CD4-positive, alpha-beta T cell treated with Interleukin-2 at 100 ng/mL for 4 hours (primary cell): ENCODE measurements around the gene ZNF285.
"Not testable (repeated sequence)": the region's sequence is repeated elsewhere in the genome, so short reads cannot be mapped to it uniquely, and the experiment has no call there.

Experiments used
- DNase-seq: peaks from one replicate; pipeline ENCODE4 v3.0.0-alpha.2; 2020; ENCODE audit warnings: low spot score

ZNF285 gene

DNA sequence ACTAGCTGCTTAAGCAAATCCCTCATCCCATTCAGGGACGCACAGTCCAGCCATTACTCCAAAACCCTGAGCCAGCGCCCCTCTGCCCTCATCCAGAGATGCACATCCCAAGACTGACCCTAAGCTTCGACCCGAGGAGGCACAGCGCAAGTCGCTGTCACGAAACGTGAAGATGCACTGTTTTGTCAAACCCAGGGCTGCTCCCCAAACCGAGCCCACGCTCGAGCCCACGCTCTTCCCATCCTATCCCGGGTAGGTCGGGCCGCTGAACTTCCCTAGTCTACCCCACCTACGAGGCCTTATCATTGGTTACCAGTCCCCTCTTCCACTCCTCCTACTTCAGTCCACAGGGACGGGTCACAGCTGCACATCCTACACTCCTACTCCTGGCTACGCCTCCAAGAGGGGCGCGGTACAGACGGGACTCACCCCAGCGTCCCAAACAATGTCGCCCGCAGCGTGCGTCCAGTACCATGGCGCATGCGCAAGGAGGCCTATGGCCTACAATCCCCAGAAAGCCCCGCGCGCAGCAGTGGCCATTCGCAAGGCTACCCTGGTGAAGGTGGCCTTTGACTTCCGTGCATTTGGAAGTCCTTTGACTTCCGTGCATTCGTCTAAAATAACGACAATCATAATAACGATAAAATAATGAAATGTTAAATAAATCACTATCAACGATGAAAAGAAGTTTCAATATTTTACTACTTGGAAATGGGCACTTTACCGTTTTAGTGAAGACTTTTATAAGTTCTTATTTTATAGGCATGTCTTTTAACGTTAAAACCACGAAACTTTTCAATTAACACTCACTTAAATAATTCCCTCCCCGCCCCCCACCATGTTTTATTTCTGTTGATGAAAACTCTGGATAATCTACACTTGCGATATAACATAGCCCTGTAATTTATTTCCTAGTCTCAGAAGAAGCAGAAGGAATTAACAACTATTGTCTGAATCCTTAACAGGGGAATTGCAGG, at the start of gene ZNF285:
Gene ZNF285 (minus strand): TSS at position 470 of the 977 bp plus-strand sequence. CDS start 4,395 bp downstream, outside the sequence.
- peak; percentile 72 for DNase-seq

DNA sequence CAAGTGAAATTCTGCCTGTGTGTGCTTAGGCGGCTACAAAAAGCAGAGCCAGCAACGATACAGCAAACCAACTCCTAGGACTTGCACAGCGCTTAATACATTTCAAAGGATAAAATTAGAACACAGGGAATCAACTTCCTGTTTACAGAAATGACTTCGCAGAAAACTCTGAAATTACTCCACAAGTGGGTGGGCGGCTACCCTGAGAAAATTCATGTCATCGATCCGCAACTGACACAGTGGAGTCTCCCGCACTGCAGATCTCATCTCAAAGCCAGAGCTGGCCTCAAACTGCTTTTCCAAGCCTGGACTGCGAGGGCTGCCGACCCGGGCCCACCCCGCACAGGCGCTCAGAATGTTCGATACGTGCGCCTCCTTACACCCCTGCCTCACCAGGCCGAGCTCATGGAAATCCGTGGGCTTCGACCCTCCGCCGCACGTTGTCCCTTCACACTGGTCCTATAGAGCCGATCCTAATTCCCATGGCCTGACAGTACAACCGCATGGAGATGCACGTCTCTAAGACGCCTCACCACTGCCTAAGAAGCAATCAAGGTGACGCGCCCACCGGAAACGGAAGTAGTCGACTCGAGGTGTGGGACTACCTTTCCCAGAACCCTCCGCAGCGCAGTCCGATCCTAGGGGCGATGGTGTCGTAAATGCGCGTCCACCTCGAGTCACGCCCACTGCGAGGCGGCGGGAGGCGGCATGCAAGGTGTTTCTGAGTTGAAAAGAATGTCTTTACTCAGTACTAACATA, 46.7 kb upstream of the ZNF285 start, which contains the start of gene ZNF229:
Gene ZNF229 (minus strand): TSS at position 557 of the 759 bp plus-strand sequence. CDS start 5,625 bp downstream, outside the sequence.
- peak; percentile 56 for DNase-seq

DNA sequence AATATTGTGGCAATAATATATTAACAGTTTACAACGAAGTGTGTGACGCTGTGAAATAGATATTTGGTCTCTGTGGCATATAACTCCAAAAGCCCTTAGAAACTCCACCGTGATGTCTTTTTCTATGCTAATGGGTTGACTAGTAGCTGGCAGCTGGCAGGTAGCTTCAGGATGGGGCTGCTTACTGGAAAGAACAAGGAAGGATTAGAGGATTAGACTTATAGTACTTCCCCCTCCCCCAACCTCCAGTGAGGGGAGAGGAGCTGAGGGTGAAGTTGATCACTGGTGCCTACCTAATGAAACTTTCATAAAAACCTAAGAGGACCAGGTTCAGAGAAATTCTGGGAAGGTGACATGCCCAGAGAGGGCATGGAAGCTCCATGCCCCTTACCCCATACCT, 37.0 kb upstream of the ZNF285 start:
- no peak for DNase-seq

DNA sequence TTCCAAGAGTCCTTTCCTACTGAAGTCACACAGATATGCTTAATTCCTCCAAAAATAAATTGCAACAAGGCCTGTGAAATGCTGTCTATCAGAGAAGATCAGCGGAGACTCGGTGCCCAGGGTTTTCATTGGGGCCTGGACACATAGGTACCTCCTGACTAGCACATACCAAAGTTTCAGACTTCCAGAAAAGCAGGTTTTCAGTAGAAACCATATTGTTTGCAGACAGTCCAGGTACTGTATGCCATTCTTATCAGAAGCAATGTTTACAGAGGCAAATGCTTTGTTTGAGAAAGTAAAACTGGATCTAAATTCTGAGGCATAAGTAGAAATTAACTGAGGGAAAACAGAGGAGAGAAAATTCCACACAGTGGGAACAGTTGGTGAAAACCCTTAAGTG, 34.0 kb upstream of the ZNF285 start:
- no peak for DNase-seq

DNA sequence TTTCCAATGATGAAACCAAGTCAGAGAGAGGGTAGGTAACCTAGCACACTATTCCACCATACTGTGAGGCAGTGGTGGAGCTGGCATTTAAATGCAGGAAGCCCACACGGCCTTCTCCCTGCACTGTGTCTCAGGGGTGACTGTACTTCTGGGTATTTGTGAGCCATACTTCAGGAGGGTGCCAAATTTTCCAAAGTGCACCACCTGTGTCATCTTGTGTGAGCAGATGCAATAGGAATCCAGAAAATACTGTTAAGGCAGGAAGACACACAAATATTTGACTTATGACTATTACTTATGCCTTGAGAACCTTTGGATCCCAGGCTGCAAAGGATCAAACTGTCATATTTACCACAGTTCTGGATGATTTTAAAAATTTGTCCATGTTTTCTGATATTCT, 29.5 kb upstream of the ZNF285 start:
- DNase-seq, result no peak

DNA sequence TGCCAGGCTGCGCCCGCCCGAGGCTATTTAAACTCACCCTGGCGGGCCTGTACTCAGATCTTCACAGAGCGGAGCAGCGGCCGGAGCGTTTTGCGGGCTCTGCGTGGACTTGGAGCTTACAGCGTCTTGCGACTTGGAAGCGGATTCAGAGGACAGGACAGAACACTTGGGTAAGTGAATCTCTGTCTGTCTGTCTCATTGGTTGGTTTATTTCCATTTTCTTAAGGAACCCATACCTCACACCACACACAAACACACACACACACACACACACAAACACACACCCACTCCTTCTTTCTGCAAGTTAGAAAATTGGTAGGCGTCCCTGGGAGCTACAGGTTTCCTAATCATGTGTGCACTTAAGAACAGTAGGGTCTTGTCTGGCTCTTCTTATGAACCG, 14.1 kb upstream of the ZNF285 start:
- DNase-seq, result not testable (repeated sequence)

DNA sequence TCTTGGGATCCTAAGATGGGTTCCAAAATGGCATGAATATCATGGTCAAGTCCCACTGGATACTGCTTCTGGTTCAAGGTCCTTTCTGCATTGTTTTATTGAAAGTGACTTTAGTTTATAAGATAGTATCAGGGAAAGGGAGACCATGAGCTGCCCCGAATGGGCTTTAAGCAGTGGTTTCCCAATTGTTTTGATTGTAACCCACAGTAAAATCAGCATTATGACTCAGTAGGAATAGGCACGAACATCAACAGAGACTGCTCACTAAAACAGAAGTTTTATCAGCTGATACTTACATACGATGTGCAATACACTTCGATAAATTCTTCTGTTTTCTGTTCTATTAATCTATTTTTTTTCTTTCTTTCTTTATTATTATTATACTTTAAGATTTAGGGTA, 12.1 kb downstream of the ZNF285 start:
- not testable (repeated sequence) for DNase-seq

DNA sequence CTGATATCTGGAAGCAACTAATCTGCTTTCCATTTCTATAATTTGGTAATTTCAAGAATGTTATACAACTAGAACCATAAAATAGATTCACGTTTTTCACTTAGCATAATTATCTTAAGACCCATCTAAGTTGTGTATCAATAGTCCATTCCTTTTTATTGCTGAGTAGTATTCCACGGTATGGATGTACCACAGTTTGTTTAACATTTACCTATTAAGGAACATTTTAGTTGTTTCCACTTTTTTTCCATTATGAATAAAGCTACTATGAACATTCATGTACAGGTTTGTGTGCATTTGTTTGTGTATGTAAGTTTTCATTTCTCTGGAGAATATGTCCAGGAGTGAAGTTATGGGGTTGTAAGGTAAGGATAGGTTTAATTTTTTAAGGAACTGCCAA, 26.6 kb downstream of the ZNF285 start:
- DNase-seq, result no peak

DNA sequence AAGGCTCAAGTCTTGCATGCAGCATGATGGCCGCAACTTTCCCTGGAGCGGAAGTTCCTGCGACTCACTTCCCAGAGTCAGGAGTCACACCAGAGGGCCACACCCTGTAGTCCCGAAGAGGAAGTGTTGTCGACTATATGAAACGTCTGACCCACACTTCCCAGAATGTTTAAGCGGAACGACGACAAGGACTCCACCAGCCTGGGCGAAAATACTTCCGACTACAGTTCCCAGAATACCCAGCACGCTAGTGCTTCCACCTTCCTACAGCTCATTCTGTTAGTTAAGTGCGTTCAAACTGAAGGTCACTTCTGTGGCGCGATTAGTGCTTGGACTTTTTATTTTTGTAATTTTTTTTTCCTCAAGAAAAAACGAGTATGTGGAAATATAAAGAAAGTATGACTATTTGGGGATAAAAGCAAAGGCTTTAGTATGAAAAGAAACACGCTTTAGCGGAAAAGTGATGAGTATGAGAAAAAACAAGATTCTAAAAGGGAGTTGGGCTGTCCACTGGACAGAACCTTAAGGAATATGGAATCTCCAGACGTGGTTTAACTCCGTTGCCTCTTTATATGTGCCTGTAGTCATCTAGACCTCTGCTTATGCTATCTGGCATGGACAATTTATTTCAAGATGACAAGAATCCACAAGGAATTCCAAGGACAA, 29.5 kb downstream of the ZNF285 start:
- no peak for DNase-seq

DNA sequence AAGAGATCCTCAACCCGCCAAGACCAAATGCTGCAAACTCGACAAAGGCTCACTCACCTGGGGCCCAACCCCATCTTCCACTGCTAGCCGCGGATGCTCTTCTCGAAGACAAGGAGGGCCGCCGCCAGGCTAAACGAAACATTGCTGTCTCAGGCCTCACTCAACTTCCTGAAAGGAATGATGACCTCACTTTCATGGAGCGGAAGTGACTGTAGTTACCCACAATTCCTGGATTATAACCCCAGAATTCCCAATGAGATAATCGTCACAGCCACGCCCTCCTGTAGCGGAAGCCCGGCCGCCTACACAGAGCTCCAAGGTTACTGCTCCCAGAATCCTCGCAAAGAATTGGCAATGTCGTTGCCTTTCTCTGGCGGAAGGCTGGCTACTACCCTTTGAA, 34.4 kb downstream of the ZNF285 start:
- no peak for DNase-seq

DNA sequence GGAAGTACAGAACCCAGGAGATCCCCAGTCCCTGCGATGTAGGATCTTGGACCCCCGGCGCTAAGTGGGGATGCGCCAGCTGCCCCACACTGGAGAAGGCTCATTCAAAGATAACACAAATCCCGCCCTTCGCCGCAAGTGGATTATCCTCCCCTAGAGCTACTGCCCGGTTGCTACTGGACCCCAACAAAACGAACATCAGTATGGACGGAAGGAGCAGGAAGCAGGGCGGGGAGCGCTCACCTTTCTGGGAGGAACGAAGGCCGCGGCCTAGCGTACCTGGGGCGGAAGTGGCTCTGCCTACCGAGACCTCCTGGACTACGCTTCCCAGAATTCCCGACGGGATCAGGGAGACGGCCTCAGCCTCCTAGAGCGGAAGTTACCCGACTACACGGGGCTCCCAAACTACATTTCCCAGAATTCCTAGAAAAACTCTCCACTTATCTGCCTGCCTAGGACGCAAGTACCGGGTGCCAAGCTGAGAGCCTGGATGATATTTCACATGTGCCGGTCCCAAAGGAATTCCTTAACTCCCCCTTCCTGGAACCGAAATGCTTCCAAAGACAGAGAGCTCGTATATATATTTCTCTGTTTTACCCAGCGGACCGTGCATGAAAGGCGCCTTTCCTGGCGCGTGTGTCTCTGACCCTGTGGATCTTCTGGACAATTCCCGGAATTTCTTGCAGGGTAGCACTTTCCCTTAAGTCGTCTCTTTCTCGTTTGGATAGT, 44.9 kb downstream of the ZNF285 start, which contains the start of gene ZNF112:
Gene ZNF112 (minus strand): TSS at position 298 of the 729 bp plus-strand sequence. CDS start 16,141 bp downstream, outside the sequence.
- DNase-seq, result no peak

DNA sequence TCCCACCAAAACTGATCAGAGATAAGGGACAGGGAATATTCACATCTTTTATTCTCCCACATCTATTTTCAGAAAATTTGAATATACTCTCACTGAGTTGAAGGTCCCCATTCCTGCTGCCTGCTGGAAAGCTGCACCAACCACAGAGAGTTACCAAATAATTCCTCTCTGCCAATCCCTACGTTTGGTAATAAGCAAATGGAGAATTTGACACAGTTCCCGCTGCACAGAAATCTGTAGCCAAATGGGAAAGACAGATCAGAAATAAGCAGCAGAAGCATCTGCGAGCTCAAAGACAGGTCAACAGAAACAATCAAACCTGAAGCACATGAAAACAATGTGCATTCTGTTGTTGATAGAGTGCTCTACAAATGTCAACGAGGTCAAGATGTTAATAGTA, 54.9 kb downstream of the ZNF285 start:
- no peak for DNase-seq

DNA sequence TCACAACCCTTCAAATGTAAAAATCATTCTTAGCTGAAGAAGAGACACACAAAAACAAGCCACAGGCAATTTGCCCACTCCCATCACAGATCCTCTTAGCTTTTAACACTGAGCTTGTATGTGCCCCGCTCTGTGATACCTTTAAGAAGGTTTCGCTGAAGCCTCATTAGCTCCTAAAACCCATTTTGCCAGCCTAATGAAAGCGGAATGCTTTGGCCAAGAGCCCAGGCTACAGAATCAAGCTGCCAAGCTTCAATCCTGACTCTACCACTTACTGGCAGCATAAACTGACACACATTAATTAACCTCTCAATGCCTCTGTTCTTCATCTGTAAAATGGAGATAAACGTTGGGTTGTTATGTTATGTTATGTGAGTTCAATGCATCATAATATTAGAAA, 55.4 kb downstream of the ZNF285 start:
- DNase-seq, result no peak

DNA sequence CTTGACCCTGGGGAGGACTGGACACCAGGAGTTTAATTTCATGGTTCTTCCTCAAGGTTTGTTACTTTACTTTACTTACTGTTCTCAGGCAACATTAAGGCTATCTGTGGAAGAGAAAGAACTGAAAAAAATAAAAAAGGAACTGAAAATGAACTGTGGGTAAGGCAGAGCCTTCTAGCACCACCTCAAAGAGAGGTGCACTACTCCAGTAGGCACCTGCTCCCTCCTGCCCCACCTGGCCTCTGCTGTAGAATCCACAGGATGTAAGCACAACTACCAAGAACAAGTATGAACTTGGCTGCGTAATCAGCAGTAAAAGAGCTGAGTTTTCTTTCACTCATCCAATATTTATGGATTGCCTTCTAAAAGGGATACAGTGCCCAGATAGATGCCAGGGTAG, 57.2 kb downstream of the ZNF285 start:
- no peak for DNase-seq

DNA sequence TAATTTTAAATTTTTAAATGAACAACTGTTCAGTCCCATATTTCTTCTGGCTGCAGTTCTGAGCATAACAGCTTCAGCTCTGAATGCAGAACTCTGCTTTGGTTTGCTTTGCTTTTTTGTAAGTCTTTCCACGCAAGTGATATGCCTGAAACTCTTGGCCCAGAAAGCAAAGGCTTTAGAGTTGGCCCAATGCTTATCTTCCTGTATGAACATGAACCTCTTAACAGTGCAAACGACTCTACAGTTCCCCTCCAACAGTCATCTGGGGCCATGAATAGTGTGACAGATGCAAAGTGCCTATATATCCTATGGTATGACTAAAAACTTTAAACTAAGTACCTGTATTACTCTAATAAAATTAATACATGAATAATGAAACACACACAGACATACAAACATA, 59.6 kb downstream of the ZNF285 start:
- no peak for DNase-seq

DNA sequence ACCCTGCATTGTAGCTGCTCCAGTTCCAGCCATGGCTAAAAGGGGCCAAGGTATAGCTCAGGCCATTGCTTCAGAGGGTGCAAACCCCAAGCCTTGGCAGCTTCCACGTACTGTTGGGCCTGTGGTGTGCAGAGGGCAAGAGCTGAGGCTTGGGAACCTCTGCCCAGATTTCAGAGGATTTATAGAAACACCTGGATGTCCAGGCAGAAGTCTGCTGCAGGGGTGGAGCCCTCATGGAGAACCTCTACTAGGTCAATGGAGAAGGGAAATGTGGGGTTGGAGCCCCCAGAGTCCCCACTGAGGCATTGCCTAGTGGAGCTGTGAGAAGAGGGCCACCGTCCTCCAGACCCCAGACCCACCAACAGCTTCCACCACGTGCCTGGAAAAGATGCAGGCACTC, 66.8 kb downstream of the ZNF285 start:
- not testable (repeated sequence) for DNase-seq
